Panc1 (cell line): ENCODE data around the gene DST. TPM values are rescaled to one million over a fixed set of nuclear protein-coding genes. Genes with fewer than 3 reads are reported as not detected.

Experiments
- ATAC-seq: fragments of 200-7000 bp; cut with Tn5 transposase; 2 replicates; pipeline ENCODE4 v1.9.1; 2020; ENCODE audit warnings: mild to moderate bottlenecking, moderate library complexity
- BruUV-seq: library from RNA; stranded (reverse); fragments of 400-500 nt; replicated peaks from 2 replicates; lab custom pipeline; 2021; lab: Mats Ljungman, UMichigan
- CTCF ChIA-PET: fragments of 300-600 bp; sonication (Branson Sonifier 250); formaldehyde crosslinking; loops from one replicate; lab custom pipeline; 2022; ENCODE audit warnings: antibody characterized with exemption; lab: Charles Lee
- POLR2A ChIA-PET: fragments of 300-600 bp; sonication (Branson Sonifier 250); formaldehyde crosslinking; loops from one replicate; lab custom pipeline; 2022; ENCODE audit warnings: antibody characterized with exemption; lab: Charles Lee
- DNase-seq: peaks from one replicate; pipeline ENCODE4 v3.0.0-alpha.2; 2010; ENCODE audit warnings: low read depth, low spot score
- H3K27ac ChIP-seq: 2 replicates; pipeline ENCODE4 v1.5.1; 2011; ENCODE audit warnings: mild to moderate bottlenecking, low read length, inconsistent platforms
- H3K27me3 ChIP-seq: fragments of 200-500 bp; sonication (Bioruptor generic); 2 replicates; pipeline ENCODE4 v1.6.0; 2014; ENCODE audit warnings: low read length, inconsistent platforms; ENCODE audit not compliant: control insufficient read depth, insufficient read depth
- H3K36me3 ChIP-seq: fragments of 200-500 bp; sonication (Bioruptor generic); 2 replicates; pipeline ENCODE4 v1.5.1; 2014; ENCODE audit warnings: inconsistent platforms, mild to moderate bottlenecking, low read length, moderate library complexity; ENCODE audit not compliant: control insufficient read depth, insufficient read depth
- H3K4me1 ChIP-seq: 2 replicates; pipeline ENCODE4 v1.5.1; 2011; ENCODE audit warnings: inconsistent platforms, mild to moderate bottlenecking, low read length, moderate library complexity; ENCODE audit not compliant: control insufficient read depth, insufficient read depth
- H3K4me3 ChIP-seq, 2 experiments: 2 replicates each; pipeline ENCODE4 v1.5.1; 2011 to 2012; ENCODE audit warnings: low read depth in 2 of 2, low read length in 2 of 2, mild to moderate bottlenecking in 2 of 2, inconsistent platforms in 1 of 2, moderate library complexity in 1 of 2
- H3K9me3 ChIP-seq: fragments of 200-500 bp; sonication (Bioruptor generic); 2 replicates; pipeline ENCODE4 v1.5.1; 2014; ENCODE audit warnings: low read depth, mild to moderate bottlenecking, inconsistent platforms, low read length, moderate library complexity; ENCODE audit not compliant: control insufficient read depth, insufficient read depth
- POLR2AphosphoS5 ChIP-seq: IDR thresholded peaks from 2 replicates; pipeline ENCODE4 v1.6.1; 2012; ENCODE audit warnings: mild to moderate bottlenecking, low read depth, low read length, moderate library complexity
- REST ChIP-seq, 2 experiments: IDR thresholded peaks; 2 replicates each; pipeline ENCODE4 v1.6.1; 2011 to 2012; ENCODE audit warnings: low read depth in 2 of 2, control low read depth in 1 of 2, low read length in 1 of 2, mild to moderate bottlenecking in 1 of 2, moderate library complexity in 1 of 2; ENCODE audit not compliant: insufficient read depth in 1 of 2
- SIN3A ChIP-seq: IDR thresholded peaks from 2 replicates; pipeline ENCODE4 v1.6.1; 2012; ENCODE audit warnings: low read depth, mild to moderate bottlenecking, low read length, moderate library complexity, borderline replicate concordance; ENCODE audit not compliant: insufficient read depth
- TCF7L2 ChIP-seq: IDR thresholded peaks from 2 replicates; pipeline ENCODE4 v1.6.1; 2011; ENCODE audit warnings: mild to moderate bottlenecking, low read depth, low read length, inconsistent platforms
- in situ Hi-C: cut with HindIII; loops from 2 replicates; pipeline ENCODE4 v1.10.0; 2016; ENCODE audit warnings: low sequenced_read_pairs, low pct_unique_long_range_greater_than_20kb
- intact Hi-C: fragments of 100-400 bp; cut with micrococcal nuclease; formaldehyde crosslinking; loops from one replicate; pipeline ENCODE4 v1.10.0; 2022; ENCODE audit not compliant: unreplicated experiment
- total RNA-seq: library from RNA; stranded (reverse); gene quantifications from one replicate; pipeline ENCODE4 v1.2.1, GENCODE V29; 2021; ENCODE audit not compliant: unreplicated experiment
- TF ChIP-seq, protein P1 (sequence below): fragments of 450-650 bp; IDR thresholded peaks from 2 replicates; pipeline ENCODE4 v1.5.1; 2017; ENCODE audit warnings: mild to moderate bottlenecking

DST gene
- total RNA-seq, 1 experiment from 2014 or later: 230 TPM

DNA sequence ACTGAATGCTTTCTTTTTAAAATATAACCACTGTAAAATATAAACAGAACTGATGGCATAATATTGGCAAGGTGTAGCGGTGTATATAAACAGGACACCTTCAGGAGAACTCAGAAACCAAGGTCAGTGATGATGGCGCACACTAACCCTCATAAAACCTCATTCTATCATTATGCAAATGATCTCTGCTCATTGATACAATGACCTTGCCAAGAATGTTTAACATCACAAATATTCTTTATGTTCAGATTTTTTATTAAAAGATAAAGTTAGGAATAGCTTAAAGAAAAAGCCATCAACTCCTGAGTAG, 48.6 kb upstream of the DST start:
- CTCF ChIA-PET: no interaction called here
- no peak for TF ChIP-seq SIN3A
- TF ChIP-seq, protein P1, sequence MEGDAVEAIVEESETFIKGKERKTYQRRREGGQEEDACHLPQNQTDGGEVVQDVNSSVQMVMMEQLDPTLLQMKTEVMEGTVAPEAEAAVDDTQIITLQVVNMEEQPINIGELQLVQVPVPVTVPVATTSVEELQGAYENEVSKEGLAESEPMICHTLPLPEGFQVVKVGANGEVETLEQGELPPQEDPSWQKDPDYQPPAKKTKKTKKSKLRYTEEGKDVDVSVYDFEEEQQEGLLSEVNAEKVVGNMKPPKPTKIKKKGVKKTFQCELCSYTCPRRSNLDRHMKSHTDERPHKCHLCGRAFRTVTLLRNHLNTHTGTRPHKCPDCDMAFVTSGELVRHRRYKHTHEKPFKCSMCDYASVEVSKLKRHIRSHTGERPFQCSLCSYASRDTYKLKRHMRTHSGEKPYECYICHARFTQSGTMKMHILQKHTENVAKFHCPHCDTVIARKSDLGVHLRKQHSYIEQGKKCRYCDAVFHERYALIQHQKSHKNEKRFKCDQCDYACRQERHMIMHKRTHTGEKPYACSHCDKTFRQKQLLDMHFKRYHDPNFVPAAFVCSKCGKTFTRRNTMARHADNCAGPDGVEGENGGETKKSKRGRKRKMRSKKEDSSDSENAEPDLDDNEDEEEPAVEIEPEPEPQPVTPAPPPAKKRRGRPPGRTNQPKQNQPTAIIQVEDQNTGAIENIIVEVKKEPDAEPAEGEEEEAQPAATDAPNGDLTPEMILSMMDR: no peak
- TF ChIP-seq REST (IDR thresholded peaks at IDR 0.05; ENCODE audit: insufficient read depth in 1 of 2, low read depth in 2 of 2, low read length in 1 of 2): no peak
- H3K4me3 ChIP-seq: peak overlapping the region in 1 of 2 experiments; percentile 16; a peak in 1 of 4 replicates
- BruUV-seq: no TSS peak
- peak; percentile 53 for DNase-seq
- intact Hi-C loops: no loop called here
- H3K4me1 ChIP-seq: peaks cover 66% of the 10 kb centered on the region
- ATAC-seq: no peak
- in situ Hi-C loops: no loop called here
- POLR2A ChIA-PET: interaction anchor here (0.6 kb wide), 1 partner anchor 333 kb away, joined by 3 read pairs; no protein-coding TSS in a partner anchor
- H3K27me3 ChIP-seq: no peaks in the 10 kb centered on the region
- no peaks in the 10 kb centered on the region for H3K9me3 ChIP-seq
- no peaks in the 10 kb centered on the region for H3K36me3 ChIP-seq
- H3K27ac ChIP-seq: 0 out of 2 replicates have a peak overlapping the region, but pooled peaks have one; percentile 51

DNA sequence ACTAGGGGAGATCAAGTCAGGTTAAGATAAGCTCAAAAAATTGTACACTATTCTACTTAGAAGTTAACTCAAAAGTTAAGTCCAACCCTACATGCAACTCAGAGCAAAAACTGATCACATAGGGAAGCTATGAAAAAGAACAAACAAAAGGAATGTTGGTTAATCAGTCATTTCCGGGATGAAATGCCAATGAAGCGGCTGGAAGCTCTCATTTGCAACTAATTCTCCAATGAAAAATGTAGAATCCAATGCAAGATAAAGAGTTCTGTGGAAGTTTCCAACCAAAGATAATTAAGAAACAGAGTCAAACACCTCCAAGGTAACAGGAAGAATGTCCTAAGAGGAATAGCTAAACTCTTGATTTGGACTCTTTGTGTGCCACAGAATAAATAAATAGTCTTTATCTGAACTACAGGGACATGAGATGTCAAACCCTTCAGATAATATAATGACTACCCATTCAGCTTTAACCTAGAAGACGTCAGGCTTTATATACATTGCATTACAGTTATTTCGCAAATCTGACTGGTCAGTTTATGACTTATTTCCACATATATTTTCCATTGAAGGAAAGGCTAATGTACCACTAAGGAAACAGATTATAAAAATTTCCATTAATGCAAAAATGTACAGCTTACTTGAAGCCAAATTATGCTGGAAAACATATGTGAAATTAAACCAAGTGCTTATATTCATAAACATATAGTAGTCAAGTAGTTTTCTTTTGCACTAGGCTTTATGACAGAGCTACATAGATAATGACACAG, 48.0 kb upstream of the DST start:
- Histone ChIP-seq H3K4me3 (peak overlapping the region in 1 of 2 experiments; percentile 16; a peak in 2 of 4 replicates), H3K27me3 (no peaks in the 10 kb centered on the region), H3K27ac (peak overlapping the region; percentile 51; the same call in 1 of the 2 replicates), H3K9me3 (no peaks in the 10 kb centered on the region), H3K36me3 (no peaks in the 10 kb centered on the region), H3K4me1 (peaks cover 67% of the 10 kb centered on the region)
- no peak for TF ChIP-seq POLR2AphosphoS5
- TF ChIP-seq TCF7L2: no peak
- no peak for TF ChIP-seq SIN3A
- TF ChIP-seq, protein P1: no peak
- TF ChIP-seq REST (IDR thresholded peaks at IDR 0.05; ENCODE audit: insufficient read depth in 1 of 2, low read depth in 2 of 2, low read length in 1 of 2): no peak; a peak in 1 of 4 replicates
- ATAC-seq (no peak), DNase-seq (peak; percentile 88)
- intact Hi-C loops (no loop called here), in situ Hi-C loops (no loop called here)
- no TSS peak for BruUV-seq
- ChIA-PET CTCF (no interaction called here), POLR2A (interaction anchor here (0.6 kb wide), 1 partner anchor 334 kb away, joined by 3 read pairs; no protein-coding TSS in a partner anchor)
